ENCODE measurements around the gene MFNG.
A peak's percentile ranks its signal among the peaks of the same experiment; 100 is the strongest.

The MFNG gene

GRCh38 chr22:37518509-37519267, 32.5 kb upstream of the MFNG start:
- H3K27ac Mint-ChIP-seq, result no peak overlapping the region
- H3K4me3 Mint-ChIP-seq, result peak overlapping the region; percentile 64 to 80
- ATAC-seq (peak; percentile 41), DNase-seq (peak in 1 of 2 donors; percentile 20)
- H3K27me3 Mint-ChIP-seq, result peaks cover 43% of the 10 kb centered on the region
- no peaks in the 10 kb centered on the region for H3K9me3 Mint-ChIP-seq
- H3K4me1 Mint-ChIP-seq, result peaks cover 8% of the 10 kb centered on the region

- Mint-ChIP-seq H3K9me3 (no peaks in the 10 kb centered on the region), H3K27ac (peak overlapping the region in 1 of 2 donors; percentile 91), H3K4me3 (peak overlapping the region; percentile 64 to 80), H3K27me3 (peaks cover 36% of the 10 kb centered on the region), H3K4me1 (peaks cover 8% of the 10 kb centered on the region)
- ATAC-seq (no peak), DNase-seq (no peak)
Observed at GRCh38 chr22:37517826-37518450, 31.8 kb upstream of the MFNG start.

- no peak for DNase-seq
- H3K27ac Mint-ChIP-seq, result no peak overlapping the region
- ATAC-seq, result no peak
- no peak overlapping the region for H3K4me3 Mint-ChIP-seq
- H3K27me3 Mint-ChIP-seq, result peaks cover 23% of the 10 kb centered on the region
- H3K9me3 Mint-ChIP-seq, result no peaks in the 10 kb centered on the region
- H3K4me1 Mint-ChIP-seq, result peaks cover 8% of the 10 kb centered on the region
Observed at GRCh38 chr22:37516456-37516855, 30.3 kb upstream of the MFNG start.

- no peaks in the 10 kb centered on the region for H3K9me3 Mint-ChIP-seq
- H3K4me3 Mint-ChIP-seq, result no peak overlapping the region
- ATAC-seq (no peak), DNase-seq (no peak)
- peaks cover 17% of the 10 kb centered on the region for H3K27me3 Mint-ChIP-seq
- peaks cover 8% of the 10 kb centered on the region for H3K4me1 Mint-ChIP-seq
- H3K27ac Mint-ChIP-seq, result no peak overlapping the region
Observed at GRCh38 chr22:37515901-37516300, 29.7 kb upstream of the MFNG start.

GRCh38 chr22:37514526-37515051, 28.4 kb upstream of the MFNG start:
- H3K27me3 Mint-ChIP-seq, result peaks cover 12% of the 10 kb centered on the region
- H3K9me3 Mint-ChIP-seq, result no peaks in the 10 kb centered on the region
- no peak overlapping the region for H3K27ac Mint-ChIP-seq
- no peak for DNase-seq
- H3K4me3 Mint-ChIP-seq, result no peak overlapping the region
- peaks cover 8% of the 10 kb centered on the region for H3K4me1 Mint-ChIP-seq
- no peak for ATAC-seq

GRCh38 chr22:37511395-37512104, 25.4 kb upstream of the MFNG start:
- H3K4me1 Mint-ChIP-seq, result no peaks in the 10 kb centered on the region
- H3K4me3 Mint-ChIP-seq, result no peak overlapping the region
- DNase-seq (no peak), ATAC-seq (no peak)
- H3K27ac Mint-ChIP-seq, result no peak overlapping the region
- H3K27me3 Mint-ChIP-seq, result no peaks in the 10 kb centered on the region
- no peaks in the 10 kb centered on the region for H3K9me3 Mint-ChIP-seq

GRCh38 chr22:37510091-37510490, 23.9 kb upstream of the MFNG start:
- Mint-ChIP-seq H3K4me3 (no peak overlapping the region), H3K27me3 (no peaks in the 10 kb centered on the region), H3K27ac (peak overlapping the region in 1 of 2 donors; percentile 61), H3K9me3 (no peaks in the 10 kb centered on the region), H3K4me1 (no peaks in the 10 kb centered on the region)
- ATAC-seq, result no peak
- no peak for DNase-seq

- no peak overlapping the region for H3K4me3 Mint-ChIP-seq
- peak overlapping the region in 1 of 2 donors; percentile 40 for H3K27ac Mint-ChIP-seq
- DNase-seq, result no peak
- no peaks in the 10 kb centered on the region for H3K9me3 Mint-ChIP-seq
- no peaks in the 10 kb centered on the region for H3K4me1 Mint-ChIP-seq
- H3K27me3 Mint-ChIP-seq, result no peaks in the 10 kb centered on the region
- no peak for ATAC-seq
Observed at GRCh38 chr22:37509059-37509860, 23.1 kb upstream of the MFNG start.

- no peak overlapping the region for H3K4me3 Mint-ChIP-seq
- DNase-seq, result no peak
- H3K27ac Mint-ChIP-seq, result peak overlapping the region in 1 of 2 donors; percentile 40
- no peaks in the 10 kb centered on the region for H3K9me3 Mint-ChIP-seq
- H3K4me1 Mint-ChIP-seq, result no peaks in the 10 kb centered on the region
- no peaks in the 10 kb centered on the region for H3K27me3 Mint-ChIP-seq
- no peak for ATAC-seq
Observed at GRCh38 chr22:37508431-37508992, 22.3 kb upstream of the MFNG start.

- H3K4me1 Mint-ChIP-seq, result peaks cover under 1% of the 10 kb centered on the region
- H3K27me3 Mint-ChIP-seq, result no peaks in the 10 kb centered on the region
- no peak overlapping the region for H3K27ac Mint-ChIP-seq
- ATAC-seq (no peak), DNase-seq (no peak)
- H3K4me3 Mint-ChIP-seq, result no peak overlapping the region
- no peaks in the 10 kb centered on the region for H3K9me3 Mint-ChIP-seq
Observed at GRCh38 chr22:37507731-37508130, 21.5 kb upstream of the MFNG start.

GRCh38 chr22:37505989-37506388, 19.8 kb upstream of the MFNG start:
- DNase-seq (no peak), ATAC-seq (no peak)
- Mint-ChIP-seq H3K9me3 (no peaks in the 10 kb centered on the region), H3K27ac (no peak overlapping the region), H3K27me3 (no peaks in the 10 kb centered on the region), H3K4me3 (no peak overlapping the region), H3K4me1 (peaks cover 18% of the 10 kb centered on the region)

- no peak for DNase-seq
- Mint-ChIP-seq H3K9me3 (no peaks in the 10 kb centered on the region), H3K4me1 (peaks cover 22% of the 10 kb centered on the region), H3K27ac (no peak overlapping the region), H3K27me3 (no peaks in the 10 kb centered on the region), H3K4me3 (no peak overlapping the region)
- ATAC-seq, result no peak
Observed at GRCh38 chr22:37505565-37505964, 19.4 kb upstream of the MFNG start.

- ATAC-seq (no peak), DNase-seq (no peak)
- no peaks in the 10 kb centered on the region for H3K9me3 Mint-ChIP-seq
- H3K27ac Mint-ChIP-seq, result no peak overlapping the region
- peaks cover 22% of the 10 kb centered on the region for H3K4me1 Mint-ChIP-seq
- no peak overlapping the region for H3K4me3 Mint-ChIP-seq
- H3K27me3 Mint-ChIP-seq, result no peaks in the 10 kb centered on the region
Observed at GRCh38 chr22:37504964-37505363, 18.8 kb upstream of the MFNG start.

- DNase-seq, result no peak
- H3K4me1 Mint-ChIP-seq, result peaks cover 22% of the 10 kb centered on the region
- H3K9me3 Mint-ChIP-seq, result no peaks in the 10 kb centered on the region
- no peaks in the 10 kb centered on the region for H3K27me3 Mint-ChIP-seq
- H3K27ac Mint-ChIP-seq, result no peak overlapping the region
- ATAC-seq, result no peak
- no peak overlapping the region for H3K4me3 Mint-ChIP-seq
Observed at GRCh38 chr22:37503850-37504249, 17.7 kb upstream of the MFNG start.

- ATAC-seq, result no peak
- Mint-ChIP-seq H3K27me3 (no peaks in the 10 kb centered on the region), H3K27ac (peak overlapping the region in 1 of 2 donors; percentile 80), H3K4me1 (peaks cover 26% of the 10 kb centered on the region), H3K4me3 (no peak overlapping the region), H3K9me3 (no peaks in the 10 kb centered on the region)
- DNase-seq, result no peak
Observed at GRCh38 chr22:37503183-37503683, 17.0 kb upstream of the MFNG start.
